GM12878 (cell line): ENCODE data around the gene DLL1. TPM values are rescaled to one million over a fixed set of nuclear protein-coding genes. Genes with fewer than 3 reads are reported as not detected.

Experiments
- ATAC-seq: fragments of 200-7000 bp; cut with Tn5 transposase; 3 replicates; pipeline ENCODE4 v1.9.1; 2020; ENCODE audit warnings: mild to moderate bottlenecking, moderate library complexity
- BruUV-seq: library from RNA; stranded (reverse); fragments of 400-500 nt; replicated peaks from 2 replicates; lab custom pipeline; 2021; lab: Mats Ljungman, UMichigan
- CTCF ChIA-PET: fragments of 300-600 bp; sonication (Branson Sonifier 250); formaldehyde crosslinking; extraction: SDS; loops from one replicate; lab custom pipeline; 2021; ENCODE audit warnings: inconsistent platforms; lab: Yijun Ruan, JAX
- POLR2A ChIA-PET: fragments of 350-600 bp; formaldehyde crosslinking; extraction: SDS; loops from one replicate; lab custom pipeline; 2021; ENCODE audit warnings: inconsistent platforms; lab: Charles Lee
- RAD21 ChIA-PET: fragments of 300-600 bp; sonication (Branson Sonifier 250); formaldehyde crosslinking; loops from one replicate; lab custom pipeline; 2023; ENCODE audit warnings: antibody characterized with exemption; ENCODE audit not compliant: unreplicated experiment; lab: Charles Lee
- SMC1A ChIA-PET: fragments of 300-600 bp; sonication (Branson Sonifier 250); formaldehyde crosslinking; loops from one replicate; lab custom pipeline; 2023; ENCODE audit not compliant: unreplicated experiment, uncharacterized antibody; lab: Charles Lee
- DNase-seq: peaks from one replicate; pipeline ENCODE4 v3.0.0-alpha.2; 2011; ENCODE audit warnings: low read depth, low spot score
- FAIRE-seq: peaks from 3 replicates; lab custom pipeline; 2011; peaks lifted over from hg19 to GRCh38; lab: Jason Lieb, UNC
- H2AFZ ChIP-seq: 2 replicates; pipeline ENCODE4 v1.6.0; 2011; ENCODE audit warnings: low read depth, low read length, control low read depth; ENCODE audit not compliant: control insufficient read depth
- H3K27ac ChIP-seq: 2 replicates; pipeline ENCODE4 v1.5.1; 2011; ENCODE audit warnings: control low read depth; ENCODE audit not compliant: control insufficient read depth, insufficient read depth
- H3K27me3 ChIP-seq, 2 experiments: replicated peaks in 1 of 2; 2 replicates each; pipeline versions ENCODE4 v1.6.0 to v1.6.1; 2011; ENCODE audit warnings: low read length in 1 of 2; ENCODE audit not compliant: control insufficient read depth in 2 of 2, insufficient read depth in 2 of 2
- H3K36me3 ChIP-seq, 2 experiments: 2 replicates each; pipeline ENCODE4 v1.5.1; 2011; ENCODE audit warnings: low read length in 1 of 2; ENCODE audit not compliant: control insufficient read depth in 2 of 2, insufficient read depth in 2 of 2
- H3K4me1 ChIP-seq: 2 replicates; pipeline ENCODE4 v1.6.1; 2011; ENCODE audit warnings: mild to moderate bottlenecking, low read length, moderate library complexity, mixed read lengths; ENCODE audit not compliant: control insufficient read depth, insufficient read depth
- H3K4me2 ChIP-seq: 2 replicates; pipeline ENCODE4 v1.6.0; 2011; ENCODE audit warnings: control low read depth; ENCODE audit not compliant: control insufficient read depth, insufficient read depth
- H3K4me3 ChIP-seq: fragments of 200-600 bp; sonication (generic); 2 replicates; pipeline ENCODE4 v1.5.1; 2016
- H3K79me2 ChIP-seq: 2 replicates; pipeline ENCODE4 v1.6.0; 2011; ENCODE audit warnings: low read length; ENCODE audit not compliant: control insufficient read depth, insufficient read depth
- H3K9ac ChIP-seq: 2 replicates; pipeline ENCODE4 v1.8.0; 2011; ENCODE audit warnings: low read length, control low read depth, mixed read lengths; ENCODE audit not compliant: control insufficient read depth, insufficient read depth
- H3K9me3 ChIP-seq: replicated peaks from 3 replicates; pipeline ENCODE4 v1.5.1; 2011; ENCODE audit warnings: mild to moderate bottlenecking, low read length; ENCODE audit not compliant: control insufficient read depth, insufficient read depth
- H4K20me1 ChIP-seq: 2 replicates; pipeline ENCODE4 v1.6.0; 2011; ENCODE audit not compliant: control insufficient read depth, insufficient read depth
- ATF3 ChIP-seq: IDR thresholded peaks from 2 replicates; pipeline ENCODE4 v1.6.1; 2011; ENCODE audit warnings: low read depth, mild to moderate bottlenecking, low read length, moderate library complexity, borderline replicate concordance; ENCODE audit errors: extremely low read depth
- CHD2 ChIP-seq: IDR thresholded peaks from 2 replicates; pipeline ENCODE4 v1.6.1; 2011; ENCODE audit warnings: low read depth, low read length, improper control_type of control experiment, borderline replicate concordance
- CHD4 ChIP-seq: fragments of 200-600 bp; sonication (generic); IDR thresholded peaks from 2 replicates; pipeline ENCODE4 v1.6.1; 2016; ENCODE audit warnings: mild to moderate bottlenecking
- CTCF ChIP-seq, 3 experiments: IDR thresholded peaks in 2 of 3; conservative IDR thresholded peaks in 1 of 3; 2 replicates each; pipeline ENCODE4 v1.5.1; 2011; ENCODE audit warnings: low read depth in 3 of 3, low read length in 3 of 3, mild to moderate bottlenecking in 3 of 3, control low read depth in 2 of 3, moderate library complexity in 2 of 3, inconsistent platforms in 1 of 3, mixed read lengths in 1 of 3; ENCODE audit not compliant: control insufficient read depth in 2 of 3, insufficient read depth in 1 of 3; ENCODE audit errors: extremely low read depth in 1 of 3
- EED ChIP-seq: sonication (generic); IDR thresholded peaks from 2 replicates; pipeline ENCODE4 v1.6.1; 2016; ENCODE audit warnings: antibody characterized with exemption, low read depth
- GABPA ChIP-seq: IDR thresholded peaks from 2 replicates; pipeline ENCODE4 v1.6.1; 2014; ENCODE audit warnings: antibody characterized with exemption, low read depth, mild to moderate bottlenecking, inconsistent platforms
- KAT2A ChIP-seq: conservative IDR thresholded peaks from 2 replicates; pipeline ENCODE4 v1.6.1; 2011; ENCODE audit warnings: low read depth, low read length; ENCODE audit not compliant: control insufficient read depth
- MEF2B ChIP-seq: fragments of 450-650 bp; IDR thresholded peaks from 2 replicates; pipeline ENCODE4 v1.6.1; 2018; ENCODE audit warnings: mild to moderate bottlenecking, moderate library complexity; ENCODE audit not compliant: partially characterized antibody, poor library complexity, severe bottlenecking
- MXI1 ChIP-seq: fragments of 150-350 bp; IDR thresholded peaks from 2 replicates; pipeline ENCODE4 v1.6.1; 2011; ENCODE audit warnings: low read depth, mild to moderate bottlenecking, inconsistent platforms, low read length, improper control_type of control experiment
- MYB ChIP-seq: fragments of 150-350 bp; IDR thresholded peaks from 2 replicates; pipeline ENCODE4 v1.6.1; 2014; ENCODE audit warnings: mild to moderate bottlenecking, low read depth, low read length, borderline replicate concordance
- NFYB ChIP-seq: IDR thresholded peaks from 2 replicates; pipeline ENCODE4 v1.6.1; 2011; ENCODE audit warnings: low read depth, mild to moderate bottlenecking, low read length, improper control_type of control experiment, moderate library complexity; ENCODE audit not compliant: insufficient read depth
- NKRF ChIP-seq: fragments of 450-650 bp; conservative IDR thresholded peaks from 2 replicates; pipeline ENCODE4 v1.6.1; 2017; ENCODE audit warnings: mild to moderate bottlenecking, moderate library complexity
- PAX5 ChIP-seq: IDR thresholded peaks from 2 replicates; pipeline ENCODE4 v1.6.1; 2011; ENCODE audit warnings: low read depth, low read length, borderline replicate concordance
- POU2F2 ChIP-seq: IDR thresholded peaks from 3 replicates; pipeline ENCODE4 v1.6.1; 2011; ENCODE audit warnings: low read depth, mild to moderate bottlenecking, low read length, borderline replicate concordance
- SREBF2 ChIP-seq: IDR thresholded peaks from 2 replicates; pipeline ENCODE4 v1.6.1; 2012; ENCODE audit warnings: mild to moderate bottlenecking, low read length
- TARDBP ChIP-seq: IDR thresholded peaks from 2 replicates; pipeline ENCODE4 v1.6.1; 2016; ENCODE audit warnings: borderline replicate concordance
- WGBS: methylation state at CpG from one replicate; pipeline ENCODE4 v1.1.6; 2016; ENCODE audit warnings: low lambda C conversion rate; ENCODE audit not compliant: insufficient replicate concordance, insufficient coverage; ENCODE audit errors: missing lambda C conversion rate; 5-methylcytosine and 5-hydroxymethylcytosine counted together
- in situ Hi-C: fragments of 300-500 bp; cut with MboI; formaldehyde crosslinking; loops from 9 replicates; pipeline ENCODE4 v1.14.3; 2018; ENCODE audit warnings: mixed read lengths
- intact Hi-C: fragments of 100-400 bp; cut with micrococcal nuclease; formaldehyde crosslinking; loops from one replicate; pipeline ENCODE4 v1.14.2; 2022; ENCODE audit not compliant: unreplicated experiment
- polyA plus RNA-seq, 11 experiments: library from polyadenylated mRNA; depleted of rRNA in 4 of 11; unstranded in 6 of 11; stranded (reverse) in 5 of 11; fragments of >200 nt; fragmentation: Nextera tagmentation in 4 of 11; fragmentation: Illumina TruSeq in 1 of 11; extraction: Ambion mirVana in 4 of 11; extraction: Trizol in 1 of 11; gene quantifications; 1 replicate in 1 of 11; 2 replicates in 10 of 11; pipeline versions ENCODE4 v1.2.1 to v1.2.3, GENCODE V29; 2011 to 2016; ENCODE audit warnings: inconsistent platforms in 2 of 11, missing spikeins in 2 of 11, low read depth in 1 of 11
- total RNA-seq, 4 experiments: library from RNA; depleted of rRNA in 3 of 4; stranded (reverse); fragments of >200 nt in 3 of 4; fragmentation: Illumina TruSeq in 1 of 4; extraction: Trizol in 1 of 4; gene quantifications; 2 replicates each; pipeline versions ENCODE4 v1.2.1 to v1.2.3, GENCODE V29; 2013 to 2021

The DLL1 gene
- total and polyA plus RNA-seq, 10 of the 15 experiments (the other 5 are each of a cell fraction or from before 2014, with no cell fraction given): 0.02 to 0.80 (median 0.19) TPM

- H3K79me2 ChIP-seq: no peaks in the 10 kb centered on the region
- no peak overlapping the region for H3K4me3 ChIP-seq
- TF ChIP-seq NKRF: no peak
- no peak for TF ChIP-seq CHD4
- no peak for TF ChIP-seq NFYB
- TF ChIP-seq ATF3: no peak
- no peak for TF ChIP-seq SREBF2
- no peak for TF ChIP-seq CTCF (IDR thresholded peaks at IDR 0.05 in 2 of 3, conservative IDR thresholded peaks at IDR 0.05 in 1 of 3; ENCODE audit: control insufficient read depth in 2 of 3, extremely low read depth in 1 of 3, insufficient read depth in 1 of 3, low read depth in 3 of 3, low read length in 3 of 3)
- TF ChIP-seq EED: no peak
- TF ChIP-seq POU2F2: no peak
- TF ChIP-seq GABPA: no peak
- TF ChIP-seq MEF2B: no peak
- TF ChIP-seq KAT2A: no peak
- TF ChIP-seq MXI1: no peak
- TF ChIP-seq CHD2: no peak
- no peak for TF ChIP-seq PAX5
- no peak for TF ChIP-seq MYB
- TF ChIP-seq TARDBP: no peak
- TF ChIP-seq, all 136 proteins: peak for 0
- Histone ChIP-seq H4K20me1 (no peaks in the 10 kb centered on the region), H3K4me1 (no peaks in the 10 kb centered on the region), H3K36me3 (no peaks in the 10 kb centered on the region), H2AFZ (no peak overlapping the region), H3K4me2 (no peak overlapping the region), H3K9ac (no peak overlapping the region), H3K27me3 (no peaks in the 10 kb centered on the region; a peak in 1 of 4 replicates), H3K9me3 (no peaks in the 10 kb centered on the region), H3K27ac (no peak overlapping the region)
- intact Hi-C loops (no loop called here), in situ Hi-C loops (no loop called here)
- FAIRE-seq (no peak), ATAC-seq (no peak), DNase-seq (no peak)
- ChIA-PET SMC1A (no interaction called here), CTCF (no interaction called here), RAD21 (no interaction called here), POLR2A (no interaction called here)
- 60% methylated on average over 14 of the region's 14 CpGs for WGBS
- BruUV-seq: no TSS peak
Measured at GRCh38 chr6:170254315-170255213, 36.3 kb downstream of the DLL1 start.
